Activated CD4-positive, alpha-beta T cell treated with anti-CD3 and anti-CD28 coated beads, Interleukin-2, amount 50 U/mL, for 4 hours (primary cell): ENCODE results near the gene CACNB3.

ENCODE experiments used
- DNase-seq, 2 experiments: peaks; one replicate each; pipeline ENCODE4 v3.0.0-alpha.2; 2020

Gene CACNB3

DNA sequence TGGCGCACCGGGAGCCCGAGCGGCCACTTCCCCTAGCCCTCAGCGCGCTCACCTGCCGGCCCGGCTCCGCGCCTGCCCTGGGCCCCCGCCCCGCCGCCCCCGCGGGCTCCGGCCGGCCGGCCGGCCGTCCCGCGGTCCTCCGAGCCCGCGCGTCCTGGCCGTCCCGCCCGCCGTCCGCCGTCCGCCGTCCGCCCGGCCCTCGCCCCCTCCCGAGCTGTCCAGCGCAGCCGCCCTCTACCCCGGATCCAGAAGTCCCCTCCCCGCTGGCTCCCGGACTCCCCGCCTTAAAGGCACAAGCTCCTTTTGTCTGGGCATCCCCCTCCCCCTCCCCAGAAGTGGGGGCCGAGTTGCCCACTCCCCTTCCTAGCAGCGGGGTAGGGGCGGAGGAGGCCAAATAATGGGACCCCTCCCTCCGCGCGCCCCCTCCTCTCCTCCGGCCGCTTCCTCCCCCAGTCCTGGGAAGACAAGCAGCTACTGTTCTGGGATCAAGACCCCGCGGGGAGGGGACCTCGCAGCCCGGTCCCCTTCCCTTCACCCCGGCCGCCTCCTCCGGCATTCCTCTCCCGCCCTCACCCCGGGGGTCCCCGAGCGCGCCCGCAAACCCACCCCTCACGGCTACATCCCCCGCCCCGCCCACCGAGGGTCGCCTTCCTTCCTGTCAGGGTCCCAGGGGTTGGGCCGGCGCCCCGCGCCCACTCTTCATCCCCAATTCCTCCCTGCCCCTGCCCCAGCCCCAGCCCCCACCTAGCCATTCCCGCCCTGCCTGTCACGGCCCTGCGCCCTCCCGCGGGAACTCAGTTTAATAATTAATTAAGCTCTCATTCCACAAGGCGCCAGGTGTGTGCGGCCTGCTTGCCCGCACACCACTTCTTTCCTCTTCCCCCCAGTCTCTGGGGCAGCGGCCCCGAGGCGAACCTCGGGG lies 29.2 kb upstream of the CACNB3 start, which contains the start of gene ADCY6:
Gene ADCY6, minus strand, starts transcription at position 236 of the 922 bp plus-strand sequence. CDS start 5,655 bp downstream, outside the sequence.
- no peak for DNase-seq

DNA sequence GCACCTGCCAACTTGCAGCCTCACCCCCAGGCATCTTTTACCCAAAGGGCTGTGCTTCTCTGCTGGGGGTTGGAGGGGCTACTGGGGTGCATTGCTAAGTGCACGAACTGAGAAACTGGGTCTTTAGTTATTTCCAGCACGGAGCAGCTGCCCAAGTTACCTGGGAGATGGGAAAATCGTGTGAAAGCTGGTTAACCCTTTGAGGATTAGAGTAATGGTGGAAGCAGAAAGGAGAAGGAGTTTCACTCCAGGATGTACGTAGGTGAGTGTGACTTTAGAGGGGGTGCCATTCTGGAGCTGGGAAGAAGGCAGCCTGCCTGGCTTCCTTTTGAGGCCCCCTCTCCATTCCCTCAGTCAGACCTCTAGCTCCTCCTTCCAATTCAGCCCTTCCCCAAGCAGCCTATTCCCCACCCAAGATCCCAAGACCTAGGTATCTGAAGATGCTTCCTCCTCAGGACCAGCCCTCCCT lies 28.4 kb upstream of the CACNB3 start:
- DNase-seq, result no peak

GRCh38 chr12:48793696-48794095 lies 24.6 kb upstream of the CACNB3 start:
- DNase-seq, result no peak

DNA sequence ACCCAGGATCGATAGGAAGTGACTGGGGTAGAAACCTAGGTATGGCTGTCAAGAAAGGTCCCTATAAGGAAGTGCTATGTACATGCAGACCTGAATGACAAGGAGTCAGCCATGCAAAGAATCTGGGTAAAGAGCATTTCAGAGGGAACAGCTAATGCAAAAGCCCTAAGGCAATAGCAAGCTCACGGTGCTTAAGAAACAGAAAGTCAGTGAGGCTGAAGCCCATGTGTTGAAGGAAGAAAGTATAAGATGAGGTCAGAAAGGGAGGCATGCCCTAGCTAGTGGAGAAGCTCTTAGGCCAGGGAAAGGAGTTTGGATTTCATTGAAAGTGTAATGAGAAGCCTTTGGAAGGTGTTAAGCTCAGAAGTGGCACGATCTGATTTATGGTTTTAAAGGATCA lies 23.4 kb upstream of the CACNB3 start:
- DNase-seq, result no peak

GRCh38 chr12:48795550-48796455 lies 22.5 kb upstream of the CACNB3 start:
- peak; percentile 39 to 44 for DNase-seq

GRCh38 chr12:48796976-48797375 lies 21.3 kb upstream of the CACNB3 start:
- DNase-seq, result no peak

GRCh38 chr12:48800457-48800856 lies 17.8 kb upstream of the CACNB3 start:
- DNase-seq, result no peak

DNA sequence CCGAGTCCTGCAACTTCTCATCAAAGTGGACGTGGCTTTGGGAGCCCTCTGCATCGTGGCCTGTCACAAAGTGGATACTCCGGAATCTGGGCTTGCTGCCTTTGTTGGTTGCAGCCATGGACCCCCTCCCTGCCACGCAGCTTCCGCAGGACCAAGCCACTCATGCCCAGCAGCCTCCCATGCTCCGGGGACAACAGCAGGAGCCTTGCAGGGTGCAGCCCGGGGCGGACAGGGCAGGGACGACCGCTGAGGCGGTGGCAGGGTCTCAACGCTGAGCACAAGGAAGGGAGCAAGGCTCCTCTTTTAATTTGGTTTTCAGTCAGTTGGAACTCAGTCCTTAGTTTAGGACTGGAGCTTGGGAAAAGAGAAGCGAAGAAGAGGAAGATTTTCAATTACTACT lies 17.3 kb upstream of the CACNB3 start:
- DNase-seq, result no peak

DNA sequence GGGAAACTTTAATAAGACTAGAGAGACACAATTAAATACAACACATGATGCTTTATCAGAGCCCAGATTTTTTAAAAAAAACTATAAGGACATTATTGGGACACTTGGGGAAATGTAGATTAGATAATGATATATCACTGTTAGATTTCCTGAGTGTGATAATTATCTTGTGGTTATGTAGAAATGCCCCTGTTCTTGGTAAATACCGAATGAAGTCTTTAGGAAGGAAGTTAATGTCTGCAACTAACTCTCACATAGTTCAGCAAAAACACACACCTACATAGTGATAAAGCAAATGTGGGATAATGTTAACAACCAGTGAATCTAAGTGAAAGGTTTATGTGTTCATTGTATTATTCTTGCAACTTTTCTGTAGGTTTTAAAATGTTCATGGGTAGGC lies 14.6 kb upstream of the CACNB3 start:
- no peak for DNase-seq

- no peak for DNase-seq
Observed at GRCh38 chr12:48807981-48808380, 10.3 kb upstream of the CACNB3 start.

DNA sequence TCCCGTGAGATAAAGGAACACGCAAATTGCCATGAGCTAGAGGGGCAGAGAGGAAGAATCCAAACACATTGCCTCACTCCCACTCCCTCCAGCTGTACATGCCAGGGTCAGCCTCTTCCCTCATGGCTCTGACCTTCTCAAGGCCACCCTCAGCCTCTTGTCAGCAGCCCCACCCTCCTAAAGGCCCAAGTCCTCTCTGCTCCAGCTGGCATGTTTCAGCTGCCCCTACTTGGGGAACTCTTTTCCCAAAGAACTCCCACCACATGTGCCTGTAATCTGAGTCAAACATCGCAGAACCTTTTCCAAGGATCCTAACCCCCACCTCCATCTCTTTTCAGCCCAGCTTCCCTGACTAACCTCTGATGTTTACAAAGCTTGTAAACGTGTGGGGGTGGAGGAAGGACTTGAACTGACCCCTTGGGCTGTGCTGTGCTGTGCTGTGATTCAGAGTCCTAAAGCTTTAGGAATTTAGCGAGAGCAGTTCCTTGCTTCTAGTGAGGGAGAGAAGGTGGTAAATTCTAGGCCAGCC lies 7.3 kb upstream of the CACNB3 start:
- DNase-seq, result no peak

DNA sequence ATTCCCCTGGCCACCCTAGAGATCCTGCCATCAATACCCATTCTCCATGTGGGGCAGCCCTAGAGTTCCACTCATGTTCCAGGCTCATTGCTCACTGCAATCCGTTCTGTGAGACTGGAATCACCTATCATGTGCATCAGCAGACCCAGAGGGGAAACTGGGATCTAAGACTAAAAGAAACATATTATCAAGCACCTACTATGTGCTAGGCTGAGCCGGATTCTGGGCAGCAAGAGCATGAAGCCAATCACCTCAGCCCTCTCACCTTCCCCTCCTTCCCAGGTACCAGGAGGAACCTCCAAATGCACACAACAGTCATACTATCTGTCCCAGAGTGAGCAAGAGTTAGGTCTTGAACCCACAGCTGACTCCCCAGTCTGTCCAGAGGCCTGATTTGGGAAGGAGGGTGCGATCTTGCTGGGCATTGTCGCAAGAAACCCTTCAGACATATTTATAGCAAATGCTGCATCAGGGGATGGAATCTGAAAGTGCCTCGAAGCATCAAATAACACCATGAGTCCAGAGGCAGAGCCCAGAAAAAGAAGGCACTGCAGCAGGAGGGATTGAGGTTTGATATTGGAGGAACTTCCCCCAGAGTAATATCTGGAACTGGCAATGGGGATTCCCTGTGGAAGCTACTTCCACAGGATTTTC lies 6.7 kb upstream of the CACNB3 start:
- DNase-seq, result no peak

DNA sequence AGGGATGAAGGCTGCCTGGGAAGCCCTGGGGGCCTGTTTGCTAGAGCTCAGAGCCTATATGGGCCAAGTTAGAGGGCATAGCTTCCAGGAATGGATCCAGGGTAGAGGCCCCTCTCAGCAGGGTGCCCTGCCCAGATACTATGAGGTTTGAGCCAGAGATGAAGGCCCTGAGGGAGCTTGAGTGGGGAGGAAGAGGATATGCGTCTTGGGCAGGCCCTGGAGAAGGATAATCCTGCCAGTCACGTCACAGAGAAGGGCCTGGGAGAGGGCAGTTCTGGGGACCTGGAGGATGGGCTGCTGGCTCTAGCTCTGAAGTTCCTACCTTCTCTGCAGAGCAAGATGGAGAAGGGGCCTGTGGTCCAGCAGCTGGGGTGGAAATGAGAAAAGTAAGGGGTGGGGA lies 5.9 kb upstream of the CACNB3 start:
- DNase-seq, result no peak

GRCh38 chr12:48813465-48814261 lies 4.6 kb upstream of the CACNB3 start:
- no peak for DNase-seq

GRCh38 chr12:48814262-48815125 lies 3.8 kb upstream of the CACNB3 start:
- peak; percentile 49 to 52 for DNase-seq

- DNase-seq, result no peak
Observed at GRCh38 chr12:48815126-48816110, 2.9 kb upstream of the CACNB3 start.

DNA sequence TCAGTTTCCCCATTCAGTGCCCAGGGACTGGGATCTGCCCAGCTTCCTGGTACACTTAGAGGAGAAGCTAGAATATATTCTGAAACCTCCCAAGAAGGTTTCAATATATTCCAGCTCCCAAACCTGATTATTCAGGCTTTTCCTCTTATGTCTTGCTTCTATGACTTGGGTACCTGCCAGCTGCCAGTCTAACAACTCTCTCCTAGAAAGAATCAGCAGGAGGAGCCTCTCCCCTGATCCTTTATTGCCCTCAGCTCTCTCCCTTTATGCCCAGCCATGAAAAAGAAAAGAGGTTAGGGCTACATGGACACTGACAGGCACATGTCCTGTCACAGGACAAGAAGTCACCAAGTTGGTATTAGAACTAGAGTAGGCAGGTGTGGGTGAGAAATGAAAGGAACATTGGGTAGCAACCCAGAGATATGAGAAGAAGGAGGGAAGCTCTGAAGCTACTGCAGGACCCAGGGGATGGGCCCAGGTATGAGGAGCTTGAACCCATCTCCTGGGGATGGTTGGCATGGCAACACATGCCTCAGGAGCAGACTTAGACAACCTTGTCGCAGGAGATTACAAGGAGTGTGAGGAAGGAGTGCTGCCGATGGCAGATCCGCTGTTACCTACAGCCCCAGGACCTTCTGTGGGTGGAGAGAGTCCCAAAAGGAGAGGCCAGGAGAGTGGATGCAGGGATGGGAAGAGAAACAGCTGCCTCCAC lies 2.0 kb upstream of the CACNB3 start:
- DNase-seq, result no peak

GRCh38 chr12:48818831-48819590 lies 715 bp downstream of the CACNB3 start:
- peak; percentile 56 to 61 for DNase-seq
